H1 (cell line): ENCODE results near the gene MYLK. TPM values are rescaled to one million over a fixed set of nuclear protein-coding genes. Genes with fewer than 3 reads are reported as not detected.

Source experiments
- CTCF ChIA-PET: fragments of 300-600 bp; sonication (Branson Sonifier 250); formaldehyde crosslinking; loops from one replicate; lab custom pipeline; 2021; ENCODE audit not compliant: partially characterized antibody; lab: Charles Lee
- POLR2A ChIA-PET: fragments of 300-600 bp; sonication (Branson Sonifier 250); formaldehyde crosslinking; loops from one replicate; lab custom pipeline; 2021; ENCODE audit warnings: inconsistent platforms; ENCODE audit not compliant: partially characterized antibody; lab: Charles Lee
- DNase-seq, 2 experiments: peaks; one replicate each; pipeline versions ENCODE4 v3.0.0 to v3.0.0-alpha.2; 2010 to 2022; ENCODE audit warnings: low spot score in 2 of 2, low read depth in 1 of 2, mixed read lengths in 1 of 2
- FAIRE-seq: peaks from 2 replicates; lab custom pipeline; 2011; peaks lifted over from hg19 to GRCh38; lab: Jason Lieb, UNC
- H2AFZ ChIP-seq: 2 replicates; pipeline ENCODE4 v1.8.1; 2012; ENCODE audit warnings: low read length, inconsistent platforms
- H2AK5ac ChIP-seq: 2 replicates; pipeline ENCODE4 v1.6.1; 2013; ENCODE audit warnings: low read depth, low read length
- H2BK120ac ChIP-seq: replicated peaks from 2 replicates; pipeline ENCODE3; 2013; ENCODE audit warnings: low read depth, low read length, inconsistent platforms
- H2BK12ac ChIP-seq: 2 replicates; pipeline ENCODE4 v1.6.1; 2013; ENCODE audit warnings: low read depth, low read length
- H2BK15ac ChIP-seq: 2 replicates; pipeline ENCODE4 v1.6.1; 2013; ENCODE audit warnings: low read length
- H2BK20ac ChIP-seq: 2 replicates; pipeline ENCODE4 v1.6.1; 2013; ENCODE audit warnings: low read length
- H2BK5ac ChIP-seq: 2 replicates; pipeline ENCODE4 v1.6.1; 2013; ENCODE audit warnings: low read depth, low read length
- H3K14ac ChIP-seq: 2 replicates; pipeline ENCODE4 v1.6.1; 2013; ENCODE audit warnings: inconsistent platforms; ENCODE audit not compliant: insufficient read length
- H3K18ac ChIP-seq: 2 replicates; pipeline ENCODE4 v1.6.1; 2013; ENCODE audit warnings: low read length; ENCODE audit errors: extremely low read depth
- H3K23ac ChIP-seq: 2 replicates; pipeline ENCODE4 v1.6.1; 2013; ENCODE audit warnings: inconsistent platforms; ENCODE audit not compliant: insufficient read length
- H3K23me2 ChIP-seq: 2 replicates; pipeline ENCODE4 v1.6.1; 2013; ENCODE audit warnings: low read depth, low read length
- H3K27ac ChIP-seq: 2 replicates; pipeline ENCODE4 v1.6.1; 2011; ENCODE audit warnings: low read depth, low read length, inconsistent platforms
- H3K27me3 ChIP-seq, 4 experiments: replicated peaks in 1 of 4; 1 replicate in 1 of 4; 2 replicates in 3 of 4; pipeline versions ENCODE4 v1.6.1 to v1.8.1; 2011 to 2013; ENCODE audit warnings: low read length in 3 of 4, mild to moderate bottlenecking in 3 of 4, inconsistent platforms in 2 of 4, mixed read lengths in 2 of 4, moderate library complexity in 1 of 4; ENCODE audit not compliant: control insufficient read depth in 3 of 4, insufficient read depth in 3 of 4; ENCODE audit errors: extremely low read depth in 1 of 4
- H3K36me3 ChIP-seq, 4 experiments: 2 replicates each; pipeline versions ENCODE4 v1.6.1 to v1.8.1; 2011 to 2013; ENCODE audit warnings: mild to moderate bottlenecking in 4 of 4, low read length in 3 of 4, moderate library complexity in 2 of 4, control low read depth in 1 of 4, inconsistent platforms in 1 of 4; ENCODE audit not compliant: insufficient read depth in 4 of 4, control insufficient read depth in 2 of 4
- H3K4ac ChIP-seq: replicated peaks from 2 replicates; pipeline ENCODE3; 2013; ENCODE audit warnings: low read length, low read depth, mixed read lengths, inconsistent platforms; ENCODE audit not compliant: insufficient read length
- H3K4me1 ChIP-seq, 4 experiments: replicated peaks in 1 of 4; 1 replicate in 1 of 4; 2 replicates in 3 of 4; pipeline versions ENCODE4 v1.6.1 to v1.8.1; 2011 to 2013; ENCODE audit warnings: low read length in 3 of 4, inconsistent platforms in 2 of 4, mixed read lengths in 1 of 4; ENCODE audit not compliant: insufficient read depth in 4 of 4, control insufficient read depth in 3 of 4
- H3K4me2 ChIP-seq, 2 experiments: 2 replicates each; pipeline versions ENCODE4 v1.6.1 to v1.8.1; 2011 to 2013; ENCODE audit warnings: low read depth in 2 of 2, low read length in 2 of 2, control low read depth in 1 of 2, inconsistent platforms in 1 of 2, mild to moderate bottlenecking in 1 of 2; ENCODE audit not compliant: insufficient read depth in 1 of 2
- H3K4me3 ChIP-seq, 4 experiments: fragments of 200-600, 300-600 bp in 1 of 4; sonication (generic), shearing (Covaris generic), sonication (Bioruptor Twin) in 1 of 4; 2 replicates each; pipeline versions ENCODE4 v1.5.1 to v1.8.1; 2011 to 2016; ENCODE audit warnings: low read length in 4 of 4, low read depth in 3 of 4, control low read depth in 2 of 4, inconsistent platforms in 2 of 4, mild to moderate bottlenecking in 2 of 4, mixed read lengths in 1 of 4, moderate library complexity in 1 of 4; ENCODE audit not compliant: insufficient read depth in 2 of 4; ENCODE audit errors: extremely low read depth in 1 of 4
- H3K56ac ChIP-seq: replicated peaks from 2 replicates; pipeline ENCODE3; 2013; ENCODE audit warnings: low read depth, mild to moderate bottlenecking, mixed read lengths, low read length, inconsistent platforms; ENCODE audit not compliant: insufficient read length
- H3K79me1 ChIP-seq: 2 replicates; pipeline ENCODE4 v1.6.1; 2013; ENCODE audit warnings: low read depth, low read length, control low read depth
- H3K79me2 ChIP-seq, 2 experiments: 2 replicates each; pipeline versions ENCODE4 v1.6.1 to v1.8.1; 2012 to 2013; ENCODE audit warnings: low read length in 2 of 2, mild to moderate bottlenecking in 2 of 2, inconsistent platforms in 1 of 2; ENCODE audit not compliant: insufficient read depth in 2 of 2, control insufficient read depth in 1 of 2
- H3K9ac ChIP-seq, 4 experiments: replicated peaks in 1 of 4; 1 replicate in 1 of 4; 2 replicates in 3 of 4; pipeline versions ENCODE4 v1.6.1 to v1.8.1; 2011 to 2013; ENCODE audit warnings: low read depth in 3 of 4, low read length in 3 of 4, control low read depth in 2 of 4, mild to moderate bottlenecking in 2 of 4, moderate library complexity in 2 of 4, inconsistent platforms in 1 of 4; ENCODE audit errors: extremely low read depth in 1 of 4
- H3K9me3 ChIP-seq, 2 experiments: 2 replicates each; pipeline versions ENCODE4 v1.6.1 to v1.8.1; 2012 to 2013; ENCODE audit warnings: mild to moderate bottlenecking in 2 of 2, moderate library complexity in 2 of 2, control low read depth in 1 of 2, inconsistent platforms in 1 of 2, low read depth in 1 of 2, low read length in 1 of 2, mixed read lengths in 1 of 2; ENCODE audit not compliant: insufficient read depth in 2 of 2
- H4K20me1 ChIP-seq, 2 experiments: replicated peaks in 1 of 2; 2 replicates each; pipeline versions ENCODE3 to v1.8.1; 2011 to 2013; ENCODE audit warnings: inconsistent platforms in 2 of 2, low read length in 2 of 2, mild to moderate bottlenecking in 1 of 2; ENCODE audit not compliant: insufficient read depth in 2 of 2, control insufficient read depth in 1 of 2
- H4K5ac ChIP-seq: 2 replicates; pipeline ENCODE4 v1.6.1; 2013; ENCODE audit warnings: low read length, low read depth, mixed read lengths, inconsistent platforms; ENCODE audit not compliant: insufficient read length
- H4K8ac ChIP-seq: 2 replicates; pipeline ENCODE4 v1.8.0; 2013; ENCODE audit warnings: mild to moderate bottlenecking, moderate library complexity, low read length, inconsistent platforms; ENCODE audit not compliant: insufficient read depth; ENCODE audit errors: extremely low read depth
- H4K91ac ChIP-seq: replicated peaks from 2 replicates; pipeline ENCODE3; 2013; ENCODE audit warnings: low read length, mixed read lengths, inconsistent platforms; ENCODE audit not compliant: insufficient read length
- CTCF ChIP-seq, 3 experiments: IDR thresholded peaks; 1 replicate in 2 of 3; 2 replicates in 1 of 3; pipeline versions ENCODE4 v1.5.1 to v1.6.1; 2011; ENCODE audit warnings: low read length in 3 of 3, mild to moderate bottlenecking in 3 of 3, inconsistent platforms in 2 of 3, low read depth in 1 of 3, moderate library complexity in 1 of 3; ENCODE audit not compliant: insufficient read depth in 1 of 3; ENCODE audit errors: control extremely low read depth in 1 of 3
- SRF ChIP-seq: IDR thresholded peaks from 2 replicates; pipeline ENCODE4 v1.6.1; 2011; ENCODE audit warnings: mild to moderate bottlenecking, low read depth, low read length, moderate library complexity
- TAF1 ChIP-seq: IDR thresholded peaks from 2 replicates; pipeline ENCODE4 v1.6.1; 2011; ENCODE audit warnings: mild to moderate bottlenecking, low read depth, low read length
- WGBS, 2 experiments: shearing (Covaris generic) in 1 of 2; methylation state at CpG; one replicate each; pipeline versions ENCODE4 v1.1.6 to v1.1.7; 2013 to 2015; ENCODE audit warnings: low lambda C conversion rate in 2 of 2, mixed read lengths in 2 of 2, inconsistent platforms in 1 of 2, low coverage in 1 of 2, missing lambda C conversion rate in 1 of 2; ENCODE audit not compliant: insufficient replicate concordance in 2 of 2, insufficient coverage in 1 of 2, insufficient read length in 1 of 2; ENCODE audit errors: extremely low coverage in 1 of 2, missing lambda C conversion rate in 1 of 2; 5-methylcytosine and 5-hydroxymethylcytosine counted together
- polyA plus RNA-seq, 7 experiments: library from polyadenylated mRNA; depleted of rRNA in 3 of 7; stranded (reverse) in 5 of 7; unstranded in 2 of 7; fragments of >200 nt in 5 of 7; fragments of 200-250 nt in 2 of 7; gene quantifications; 1 replicate in 5 of 7; 2 replicates in 1 of 7; 4 replicates in 1 of 7; pipeline versions ENCODE4 v1.2.1 to v1.2.3, GENCODE V29; 2011 to 2013; ENCODE audit warnings: missing spikeins in 2 of 7, mixed read lengths in 2 of 7
- total RNA-seq: library from RNA; stranded (reverse); fragmentation: NEBNext Ultra II Directional; extraction: Animal tissue kit (Norgen Biotek cat#: 25700); gene quantifications from 2 replicates; pipeline ENCODE4 v1.2.1, GENCODE V29; 2021

MYLK gene
- total and polyA plus RNA-seq, 2 of the 8 experiments (the other 6 are each of a cell fraction or from before 2014, with no cell fraction given), result 11.6 to 21.3 TPM

DNA sequence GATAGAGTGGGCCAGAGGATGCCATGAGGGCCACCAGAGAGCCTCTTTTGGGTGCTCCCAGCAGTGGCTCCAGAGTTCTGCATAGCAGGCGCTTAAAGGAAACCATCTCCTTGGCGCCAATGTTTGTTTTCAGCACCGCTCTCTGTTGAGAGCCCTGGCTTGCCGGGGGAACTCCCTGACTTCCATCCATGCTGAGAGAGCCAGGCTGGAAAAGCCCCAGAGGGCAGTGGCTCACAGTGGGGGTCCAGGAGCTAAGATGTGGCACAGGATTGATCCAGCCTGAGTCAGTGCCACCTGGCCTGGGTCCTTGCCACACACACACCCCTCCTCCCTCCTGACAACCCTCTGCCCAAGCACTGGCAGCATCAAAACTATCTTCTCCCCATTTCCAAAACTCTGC is 248.9 kb downstream of the MYLK start:
- FAIRE-seq (no peak), DNase-seq (no peak)
- H3K4me3 ChIP-seq, result peak overlapping the region in 1 of 4 experiments; percentile 2; a peak in 1 of 8 replicates
- H3K23ac ChIP-seq, result no peak overlapping the region
- H3K27ac ChIP-seq, result peak overlapping the region; percentile 60; the same call in 1 of the 2 replicates
- H3K4ac ChIP-seq, result no peak overlapping the region
- no peaks in the 10 kb centered on the region for H3K9me3 ChIP-seq
- CTCF ChIA-PET, result interaction anchor here (1.1 to 1.7 kb wide), 2 partner anchors 76 to 89 kb away, joined by 3 to 6 read pairs; no protein-coding TSS in a partner anchor
- no peak overlapping the region for H2BK20ac ChIP-seq
- H3K79me2 ChIP-seq, result no peaks in the 10 kb centered on the region
- H2AK5ac ChIP-seq, result no peak overlapping the region
- H3K18ac ChIP-seq, result no peak overlapping the region
- no peak overlapping the region for H2BK120ac ChIP-seq
- no peak overlapping the region for H2AFZ ChIP-seq
- no peak overlapping the region for H4K8ac ChIP-seq
- no peak overlapping the region for H3K9ac ChIP-seq
- no peak overlapping the region for H2BK12ac ChIP-seq
- no peak overlapping the region for H3K56ac ChIP-seq
- 0 out of 2 replicates have a peak, but pooled peaks cover 2% of the 10 kb centered on the region for H3K23me2 ChIP-seq
- H4K91ac ChIP-seq, result peak overlapping the region; percentile 3
- TF ChIP-seq CTCF (IDR thresholded peaks at IDR 0.05; ENCODE audit: control extremely low read depth in 1 of 3, insufficient read depth in 1 of 3, low read depth in 1 of 3, low read length in 3 of 3), result no peak
- no peak for TF ChIP-seq SRF
- TF ChIP-seq TAF1, result no peak
- H3K36me3 ChIP-seq, result no peaks in the 10 kb centered on the region
- H3K27me3 ChIP-seq, result no peaks in the 10 kb centered on the region
- no peak overlapping the region for H3K14ac ChIP-seq
- H3K4me2 ChIP-seq, result no peak overlapping the region; a peak in 1 of 4 replicates
- no peaks in the 10 kb centered on the region; the same call in 1 of the 2 replicates for H3K79me1 ChIP-seq
- H4K5ac ChIP-seq, result no peak overlapping the region
- 89% methylated on average over 4 of the region's 4 CpGs; no CpG with 5 or more reads in 1 of the 2 experiments for WGBS, 2 experiments
- H4K20me1 ChIP-seq, result no peaks in the 10 kb centered on the region
- peaks cover 3 to 29% (median 16%) of the 10 kb centered on the region in 4 experiments for H3K4me1 ChIP-seq
- H2BK15ac ChIP-seq, result no peak overlapping the region
- POLR2A ChIA-PET, result no interaction called here
- 0 out of 2 replicates have a peak overlapping the region, but pooled peaks have one; percentile 56 for H2BK5ac ChIP-seq
